Glutamatergic neuron (in vitro differentiated cells): ENCODE data around the gene GPX3. TPM values are rescaled to one million over a fixed set of nuclear protein-coding genes. Genes with fewer than 3 reads are reported as not detected.

ENCODE experiments used
- DNase-seq: peaks from one replicate; pipeline ENCODE4 v3.0.0; 2022
- H3K27ac Mint-ChIP-seq: one replicate; pipeline ENCODE4 v1.8.0; 2020; ENCODE audit warnings: mild to moderate bottlenecking, mixed read lengths, inconsistent platforms; ENCODE audit not compliant: unreplicated experiment
- H3K27me3 Mint-ChIP-seq: one replicate; pipeline ENCODE4 v1.8.0; 2020; ENCODE audit warnings: mild to moderate bottlenecking, moderate library complexity, mixed read lengths, inconsistent platforms; ENCODE audit not compliant: unreplicated experiment
- H3K36me3 Mint-ChIP-seq: one replicate; pipeline ENCODE4 v1.8.0; 2020; ENCODE audit warnings: mild to moderate bottlenecking, mixed read lengths, inconsistent platforms; ENCODE audit not compliant: unreplicated experiment
- H3K4me1 Mint-ChIP-seq: one replicate; pipeline ENCODE4 v1.8.0; 2020; ENCODE audit warnings: mild to moderate bottlenecking, low read depth, mixed read lengths, inconsistent platforms; ENCODE audit not compliant: unreplicated experiment
- H3K4me3 Mint-ChIP-seq: one replicate; pipeline ENCODE4 v1.8.0; 2020; ENCODE audit warnings: mild to moderate bottlenecking, mixed read lengths, inconsistent platforms; ENCODE audit not compliant: unreplicated experiment
- H3K9me3 Mint-ChIP-seq: one replicate; pipeline ENCODE4 v1.8.0; 2020; ENCODE audit warnings: mild to moderate bottlenecking, moderate library complexity, mixed read lengths, inconsistent platforms; ENCODE audit not compliant: unreplicated experiment
- CTCF ChIP-seq: fragments of 200-600 bp; sonication (generic); IDR thresholded peaks from one replicate; pipeline ENCODE4 v1.5.0; 2021; ENCODE audit not compliant: partially characterized antibody, unreplicated experiment
- total RNA-seq: library from RNA; stranded (reverse); fragmentation: NEBNext Ultra II Directional; extraction: Animal tissue kit (Norgen Biotek cat#: 25700); gene quantifications from one replicate; pipeline ENCODE4 v1.2.1, GENCODE V29; 2021; ENCODE audit not compliant: unreplicated experiment

The GPX3 gene
- total RNA-seq, 1 donor from 2014 or later, result 20.4 TPM

- no peak overlapping the region for H3K4me3 Mint-ChIP-seq
- no peak overlapping the region for H3K27ac Mint-ChIP-seq
- peaks cover 4% of the 10 kb centered on the region for H3K9me3 Mint-ChIP-seq
- peaks cover 11% of the 10 kb centered on the region for H3K4me1 Mint-ChIP-seq
- peaks cover 5% of the 10 kb centered on the region for H3K27me3 Mint-ChIP-seq
- no peak for TF ChIP-seq CTCF
- DNase-seq, result no peak
- no peaks in the 10 kb centered on the region for H3K36me3 Mint-ChIP-seq
Observed at GRCh38 chr5:151076616-151077015, 56.2 kb downstream of the GPX3 start.

- no peak for DNase-seq
- Mint-ChIP-seq H3K27me3 (peaks cover 5% of the 10 kb centered on the region), H3K36me3 (no peaks in the 10 kb centered on the region), H3K4me1 (peaks cover 14% of the 10 kb centered on the region), H3K27ac (no peak overlapping the region), H3K9me3 (peaks cover 4% of the 10 kb centered on the region), H3K4me3 (no peak overlapping the region)
- no peak for TF ChIP-seq CTCF
Observed at GRCh38 chr5:151077419-151077818, 57.0 kb downstream of the GPX3 start.

- no peak overlapping the region for H3K27ac Mint-ChIP-seq
- H3K4me1 Mint-ChIP-seq, result peaks cover 19% of the 10 kb centered on the region
- H3K4me3 Mint-ChIP-seq, result no peak overlapping the region
- H3K36me3 Mint-ChIP-seq, result no peaks in the 10 kb centered on the region
- peaks cover 5% of the 10 kb centered on the region for H3K27me3 Mint-ChIP-seq
- H3K9me3 Mint-ChIP-seq, result peaks cover 4% of the 10 kb centered on the region
- TF ChIP-seq CTCF, result no peak
- DNase-seq, result no peak
Observed at GRCh38 chr5:151077967-151078366, 57.6 kb downstream of the GPX3 start.

Other genes with a start within 250 kb of the GPX3 start
- 0.51 TPM for gene SMIM3, start 241.8 kb upstream of the GPX3 start, total RNA-seq
- not detected for gene IRGM, start 174.1 kb upstream of the GPX3 start, total RNA-seq
- gene ZNF300, start 115.6 kb upstream of the GPX3 start, total RNA-seq, result 33.9 TPM
- 34.1 TPM for gene TNIP1, start 60.4 kb downstream of the GPX3 start, total RNA-seq
- 143 TPM for gene ANXA6, start 137.2 kb downstream of the GPX3 start, total RNA-seq
- gene CCDC69, start 203.5 kb downstream of the GPX3 start, total RNA-seq, result 2.0 TPM
- 13.7 TPM for gene GM2A, start 232.6 kb downstream of the GPX3 start, total RNA-seq